ENCODE results near the gene RHOU. TPM values are rescaled to one million over a fixed set of nuclear protein-coding genes. Genes with fewer than 3 reads are reported as not detected.

RHOU gene
- total and polyA plus RNA-seq, 2 of the 13 experiments (the other 11 are each of a cell fraction or from before 2014, with no cell fraction given), result 11.9 to 18.5 TPM

DNA sequence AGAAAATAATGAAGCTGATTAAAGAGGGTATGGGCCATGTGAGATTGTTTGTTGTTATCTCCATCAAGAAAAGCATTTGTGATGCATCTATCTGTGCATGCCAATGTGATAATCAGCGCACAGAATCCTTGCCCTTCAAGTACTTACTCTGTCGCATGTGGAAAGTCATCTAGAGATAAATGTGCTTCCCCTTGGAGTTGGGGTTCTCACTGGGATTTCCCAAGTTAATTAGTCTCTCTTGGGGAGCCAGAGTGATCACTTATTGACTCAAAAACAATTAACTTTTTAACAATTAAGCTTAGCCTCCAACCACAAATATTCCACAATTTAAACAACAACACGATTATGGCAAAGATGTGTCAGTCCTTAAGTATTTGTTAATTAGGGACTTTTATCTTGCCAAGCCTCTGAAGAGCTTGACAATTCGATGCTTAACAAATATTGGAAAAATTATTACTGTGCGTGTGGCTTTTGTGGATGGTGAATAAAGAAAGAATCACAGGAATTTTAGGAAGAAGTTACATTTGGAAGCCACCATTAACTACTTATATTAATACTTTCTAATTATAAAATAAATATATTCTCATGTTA, 17.5 kb downstream of the RHOU start:
- WGBS (ENCODE audit: low lambda C conversion rate), result 37% methylated on average over 5 of the region's 5 CpGs
- Histone ChIP-seq H3K79me2 (ENCODE audit: insufficient read depth, low read length) (no peaks in the 10 kb centered on the region), H3K9me3 (ENCODE audit: low read length) (no peaks in the 10 kb centered on the region), H3K4me1 (ENCODE audit: insufficient read depth, low read length) (peaks cover 19% of the 10 kb centered on the region), H3K4me3 (replicated peaks in 1 of 3; ENCODE audit: insufficient read depth in 1 of 3, low read depth in 2 of 3, low read length in 3 of 3) (no peak overlapping the region), H3K4me2 (ENCODE audit: low read depth, low read length) (no peak overlapping the region), H3K9ac (ENCODE audit: insufficient read depth, low read depth, low read length) (no peak overlapping the region), H2AFZ (ENCODE audit: low read length) (no peak overlapping the region), H3K36me3 (replicated peaks in 1 of 2; ENCODE audit: control insufficient read depth in 1 of 2, insufficient read depth in 2 of 2, low read length in 2 of 2) (no peaks in the 10 kb centered on the region), H4K20me1 (ENCODE audit: insufficient read depth, low read length) (no peaks in the 10 kb centered on the region), H3K27me3 (ENCODE audit: control insufficient read depth in 1 of 2, insufficient read depth in 2 of 2, low read length in 2 of 2) (peaks cover 2 to 11% of the 10 kb centered on the region in 2 experiments; a peak in 4 of 5 replicates), H3K27ac (ENCODE audit: extremely low read length, insufficient read depth, low read length) (no peak overlapping the region)
- FAIRE-seq (no peak), DNase-seq (ENCODE audit: low spot score) (no peak), ATAC-seq (no peak)
- ChIA-PET POLR2A (no interaction called here), CTCF (ENCODE audit: low intra/inter-chr PET ratio, low total read pairs) (no interaction called here)
- no TSS peak for BruUV-seq (replicated peaks)
- TF ChIP-seq, protein P1, sequence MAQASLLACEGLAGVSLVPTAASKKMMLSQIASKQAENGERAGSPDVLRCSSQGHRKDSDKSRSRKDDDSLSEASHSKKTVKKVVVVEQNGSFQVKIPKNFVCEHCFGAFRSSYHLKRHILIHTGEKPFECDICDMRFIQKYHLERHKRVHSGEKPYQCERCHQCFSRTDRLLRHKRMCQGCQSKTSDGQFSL (CRISPR knock-in tag; IDR thresholded peaks at IDR 0.05), result no peak
- TF ChIP-seq ZKSCAN8 (CRISPR knock-in tag; IDR thresholded peaks at IDR 0.05; ENCODE audit: borderline replicate concordance) (no peak), EHMT2 (IDR thresholded peaks at IDR 0.05; ENCODE audit: borderline replicate concordance, low read depth, low read length) (no peak), SALL2 (CRISPR knock-in tag; IDR thresholded peaks at IDR 0.05) (no peak), POLR2AphosphoS5 (IDR thresholded peaks at IDR 0.05; ENCODE audit: low read depth, low read length) (no peak), KAT8 (CRISPR knock-in tag; IDR thresholded peaks at IDR 0.05) (no peak), MIER2 (CRISPR knock-in tag; IDR thresholded peaks at IDR 0.05) (no peak), CEBPB (IDR thresholded peaks at IDR 0.05; ENCODE audit: borderline replicate concordance, low read depth, low read length) (no peak), ZNF205 (CRISPR knock-in tag; IDR thresholded peaks at IDR 0.05) (no peak), ELF3 (CRISPR knock-in tag; IDR thresholded peaks at IDR 0.05) (no peak), ZNF629 (CRISPR knock-in tag; conservative IDR thresholded peaks at IDR 0.05) (no peak)
- TF ChIP-seq, protein P2, sequence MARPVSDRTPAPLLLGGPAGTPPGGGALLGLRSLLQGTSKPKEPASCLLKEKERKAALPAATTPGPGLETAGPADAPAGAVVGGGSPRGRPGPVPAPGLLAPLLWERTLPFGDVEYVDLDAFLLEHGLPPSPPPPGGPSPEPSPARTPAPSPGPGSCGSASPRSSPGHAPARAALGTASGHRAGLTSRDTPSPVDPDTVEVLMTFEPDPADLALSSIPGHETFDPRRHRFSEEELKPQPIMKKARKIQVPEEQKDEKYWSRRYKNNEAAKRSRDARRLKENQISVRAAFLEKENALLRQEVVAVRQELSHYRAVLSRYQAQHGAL (CRISPR knock-in tag; IDR thresholded peaks at IDR 0.05; ENCODE audit: not compliant biosample characterization), result no peak
- TF ChIP-seq, protein P3, sequence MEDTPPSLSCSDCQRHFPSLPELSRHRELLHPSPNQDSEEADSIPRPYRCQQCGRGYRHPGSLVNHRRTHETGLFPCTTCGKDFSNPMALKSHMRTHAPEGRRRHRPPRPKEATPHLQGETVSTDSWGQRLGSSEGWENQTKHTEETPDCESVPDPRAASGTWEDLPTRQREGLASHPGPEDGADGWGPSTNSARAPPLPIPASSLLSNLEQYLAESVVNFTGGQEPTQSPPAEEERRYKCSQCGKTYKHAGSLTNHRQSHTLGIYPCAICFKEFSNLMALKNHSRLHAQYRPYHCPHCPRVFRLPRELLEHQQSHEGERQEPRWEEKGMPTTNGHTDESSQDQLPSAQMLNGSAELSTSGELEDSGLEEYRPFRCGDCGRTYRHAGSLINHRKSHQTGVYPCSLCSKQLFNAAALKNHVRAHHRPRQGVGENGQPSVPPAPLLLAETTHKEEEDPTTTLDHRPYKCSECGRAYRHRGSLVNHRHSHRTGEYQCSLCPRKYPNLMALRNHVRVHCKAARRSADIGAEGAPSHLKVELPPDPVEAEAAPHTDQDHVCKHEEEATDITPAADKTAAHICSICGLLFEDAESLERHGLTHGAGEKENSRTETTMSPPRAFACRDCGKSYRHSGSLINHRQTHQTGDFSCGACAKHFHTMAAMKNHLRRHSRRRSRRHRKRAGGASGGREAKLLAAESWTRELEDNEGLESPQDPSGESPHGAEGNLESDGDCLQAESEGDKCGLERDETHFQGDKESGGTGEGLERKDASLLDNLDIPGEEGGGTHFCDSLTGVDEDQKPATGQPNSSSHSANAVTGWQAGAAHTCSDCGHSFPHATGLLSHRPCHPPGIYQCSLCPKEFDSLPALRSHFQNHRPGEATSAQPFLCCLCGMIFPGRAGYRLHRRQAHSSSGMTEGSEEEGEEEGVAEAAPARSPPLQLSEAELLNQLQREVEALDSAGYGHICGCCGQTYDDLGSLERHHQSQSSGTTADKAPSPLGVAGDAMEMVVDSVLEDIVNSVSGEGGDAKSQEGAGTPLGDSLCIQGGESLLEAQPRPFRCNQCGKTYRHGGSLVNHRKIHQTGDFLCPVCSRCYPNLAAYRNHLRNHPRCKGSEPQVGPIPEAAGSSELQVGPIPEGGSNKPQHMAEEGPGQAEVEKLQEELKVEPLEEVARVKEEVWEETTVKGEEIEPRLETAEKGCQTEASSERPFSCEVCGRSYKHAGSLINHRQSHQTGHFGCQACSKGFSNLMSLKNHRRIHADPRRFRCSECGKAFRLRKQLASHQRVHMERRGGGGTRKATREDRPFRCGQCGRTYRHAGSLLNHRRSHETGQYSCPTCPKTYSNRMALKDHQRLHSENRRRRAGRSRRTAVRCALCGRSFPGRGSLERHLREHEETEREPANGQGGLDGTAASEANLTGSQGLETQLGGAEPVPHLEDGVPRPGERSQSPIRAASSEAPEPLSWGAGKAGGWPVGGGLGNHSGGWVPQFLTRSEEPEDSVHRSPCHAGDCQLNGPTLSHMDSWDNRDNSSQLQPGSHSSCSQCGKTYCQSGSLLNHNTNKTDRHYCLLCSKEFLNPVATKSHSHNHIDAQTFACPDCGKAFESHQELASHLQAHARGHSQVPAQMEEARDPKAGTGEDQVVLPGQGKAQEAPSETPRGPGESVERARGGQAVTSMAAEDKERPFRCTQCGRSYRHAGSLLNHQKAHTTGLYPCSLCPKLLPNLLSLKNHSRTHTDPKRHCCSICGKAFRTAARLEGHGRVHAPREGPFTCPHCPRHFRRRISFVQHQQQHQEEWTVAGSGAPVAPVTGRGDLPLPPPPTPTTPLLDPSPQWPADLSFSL (CRISPR knock-in tag; IDR thresholded peaks at IDR 0.05), result no peak
- intact Hi-C loops (cut with micrococcal nuclease; ENCODE audit: unreplicated experiment) (no loop called here), in situ Hi-C loops (cut with HindIII; ENCODE audit: extremely low pct_ligation_motif_present, low pct_unique_long_range_greater_than_20kb) (no loop called here)

All from HepG2 (cell line).